T-cell (primary cell): Measurements from ENCODE around the gene SH2D1A. TPM values are rescaled to one million over a fixed set of nuclear protein-coding genes. Genes with fewer than 3 reads are reported as not detected.

Source experiments
- ATAC-seq, 4 experiments: fragments of 200-7000 bp in 3 of 4; fragments of 150-1000 bp in 1 of 4; cut with Tn5 transposase; replicated peaks in 1 of 4; 1 replicate in 3 of 4; 2 replicates in 1 of 4; pipeline ENCODE4 v1.10.0; 2021; ENCODE audit warnings: moderate library complexity in 3 of 4, mild to moderate bottlenecking in 2 of 4, moderate number of reproducible peaks in 1 of 4
- CTCF ChIA-PET, 2 donors: fragments of 300-600 bp; sonication (Branson Sonifier 250); formaldehyde crosslinking; loops; one replicate each; lab custom pipeline; 2022; ENCODE audit warnings: antibody characterized with exemption in 2 of 2; lab: Charles Lee
- POLR2A ChIA-PET, 2 donors: fragments of 300-600 bp; sonication (Branson Sonifier 250); formaldehyde crosslinking; loops; one replicate each; lab custom pipeline; 2022; ENCODE audit warnings: antibody characterized with exemption in 2 of 2; lab: Charles Lee
- DNase-seq, 35 experiments: peaks; one replicate each; pipeline versions ENCODE4 v3.0.0 to v3.0.0-alpha.2; 2013 to 2023
- H3K27ac ChIP-seq: one replicate; pipeline ENCODE4 v1.5.1; 2013; ENCODE audit warnings: low read length
- H3K27me3 ChIP-seq, 2 experiments: replicated peaks in 1 of 2; 1 replicate in 1 of 2; 2 replicates in 1 of 2; pipeline versions ENCODE4 v1.6.1 to v1.7.0; 2013; ENCODE audit warnings: low read length in 1 of 2, mixed read lengths in 1 of 2; ENCODE audit not compliant: control insufficient read depth in 2 of 2, insufficient read depth in 2 of 2; ENCODE audit errors: extremely low read depth in 1 of 2
- H3K36me3 ChIP-seq, 2 donors: 1 replicate in 1 of 2; 2 replicates in 1 of 2; pipeline versions ENCODE4 v1.6.1 to v1.7.0; 2013; ENCODE audit warnings: low read length in 1 of 2; ENCODE audit not compliant: control insufficient read depth in 2 of 2, insufficient read depth in 1 of 2; ENCODE audit errors: extremely low read depth in 1 of 2
- H3K4me1 ChIP-seq, 2 experiments: 1 replicate in 1 of 2; 2 replicates in 1 of 2; pipeline versions ENCODE4 v1.6.1 to v1.7.0; 2013; ENCODE audit warnings: low read length in 2 of 2, mixed read lengths in 1 of 2; ENCODE audit not compliant: insufficient read depth in 2 of 2, control insufficient read depth in 1 of 2; ENCODE audit errors: extremely low read depth in 1 of 2
- H3K4me3 ChIP-seq, 2 donors: 1 replicate in 1 of 2; 2 replicates in 1 of 2; pipeline versions ENCODE4 v1.5.1 to v1.7.0; 2013; ENCODE audit warnings: mild to moderate bottlenecking in 2 of 2, low read length in 1 of 2, moderate library complexity in 1 of 2; ENCODE audit not compliant: control insufficient read depth in 1 of 2; ENCODE audit errors: extremely low read depth in 1 of 2
- H3K9me3 ChIP-seq: 2 replicates; pipeline ENCODE4 v1.7.0; 2013
- H3K27ac Mint-ChIP-seq, 2 donors: one replicate each; pipeline ENCODE4 v1.8.0; 2020 to 2021; ENCODE audit warnings: mild to moderate bottlenecking in 2 of 2, mixed read lengths in 2 of 2
- H3K27me3 Mint-ChIP-seq, 2 donors: one replicate each; pipeline ENCODE4 v1.8.0; 2021 to 2022; ENCODE audit warnings: mixed read lengths in 2 of 2
- H3K36me3 Mint-ChIP-seq: one replicate; pipeline ENCODE4 v1.8.0; 2021; ENCODE audit warnings: mixed read lengths
- H3K4me1 Mint-ChIP-seq, 3 donors: one replicate each; pipeline ENCODE4 v1.8.0; 2020 to 2022; ENCODE audit warnings: mixed read lengths in 3 of 3, mild to moderate bottlenecking in 1 of 3
- H3K4me3 Mint-ChIP-seq, 3 donors: one replicate each; pipeline ENCODE4 v1.8.0; 2020 to 2022; ENCODE audit warnings: mild to moderate bottlenecking in 3 of 3, mixed read lengths in 3 of 3, moderate library complexity in 3 of 3
- H3K9me3 Mint-ChIP-seq, 3 donors: one replicate each; pipeline ENCODE4 v1.8.0; 2020 to 2022; ENCODE audit warnings: mixed read lengths in 3 of 3
- WGBS: methylation state at CpG from one replicate; pipeline ENCODE4 v1.1.5; 2013; ENCODE audit warnings: missing lambda C conversion rate; ENCODE audit not compliant: insufficient coverage; 5-methylcytosine and 5-hydroxymethylcytosine counted together
- total RNA-seq, 35 experiments: library from RNA in 6 of 35; stranded (reverse) in 6 of 35; fragments of 120-200 nt in 1 of 35; gene quantifications; one replicate each; pipeline versions ENCODE4 v1.2.1 to v1.2.4 and lab custom pipeline; 2013 to 2026

Gene SH2D1A
- total RNA-seq, 5 donors from 2014 or later (not counting 1 experiment from before 2014, with no cell fraction given) = 32.1 to 43.8 (median 39.0) TPM

GRCh38 chrX:124415115-124415800 is 68.9 kb downstream of the SH2D1A start:
- H3K27ac ChIP-seq = no peak overlapping the region
- H3K27me3 ChIP-seq = no peaks in the 10 kb centered on the region
- no peaks in the 10 kb centered on the region for H3K9me3 ChIP-seq
- no peak overlapping the region for H3K4me3 ChIP-seq
- Mint-ChIP-seq H3K27me3 (peaks cover 0 to 5% of the 10 kb centered on the region in 2 donors), H3K4me1 (no peaks in the 10 kb centered on the region), H3K4me3 (no peak overlapping the region), H3K36me3 (peaks cover 16% of the 10 kb centered on the region), H3K27ac (no peak overlapping the region), H3K9me3 (no peaks in the 10 kb centered on the region)
- no peak for DNase-seq
- ChIA-PET CTCF (no interaction called here), POLR2A (no interaction called here)
- WGBS = no CpG with 5 or more reads among the region's 5 CpGs
- no peaks in the 10 kb centered on the region for H3K36me3 ChIP-seq
- no peak for ATAC-seq
- H3K4me1 ChIP-seq = no peaks in the 10 kb centered on the region

- ChIA-PET CTCF (no interaction called here), POLR2A (interaction anchor here in 1 of 2 donors (0.6 kb wide), 1 partner anchor 37 kb away, joined by 10 read pairs; no protein-coding TSS in a partner anchor)
- no peaks in the 10 kb centered on the region for H3K4me1 Mint-ChIP-seq
- no peaks in the 10 kb centered on the region for H3K27me3 ChIP-seq
- H3K36me3 Mint-ChIP-seq = peaks cover 42% of the 10 kb centered on the region
- H3K4me3 Mint-ChIP-seq = no peak overlapping the region
- no peak overlapping the region for H3K27ac Mint-ChIP-seq
- H3K4me3 ChIP-seq = no peak overlapping the region
- no peak for ATAC-seq
- H3K27me3 Mint-ChIP-seq = peaks cover 0 to 5% of the 10 kb centered on the region in 2 donors
- no peak for DNase-seq
- H3K9me3 ChIP-seq = no peaks in the 10 kb centered on the region
- peaks cover 3 to 4% (median 3%) of the 10 kb centered on the region in 3 donors for H3K9me3 Mint-ChIP-seq
- 85% methylated on average over 5 of the region's 15 CpGs for WGBS
- no peaks in the 10 kb centered on the region for H3K4me1 ChIP-seq
- no peak overlapping the region for H3K27ac ChIP-seq
- no peaks in the 10 kb centered on the region for H3K36me3 ChIP-seq
Measured at GRCh38 chrX:124421898-124422655, 75.7 kb downstream of the SH2D1A start.

Other genes with a start within 250 kb of the SH2D1A start
- gene TEX13D, start 13.9 kb upstream of the SH2D1A start, total RNA-seq = not detected